ENCODE data around the gene SURF1. TPM values are rescaled to one million over a fixed set of nuclear protein-coding genes. Genes with fewer than 3 reads are reported as not detected.

The SURF1 gene
- total and polyA plus RNA-seq, 12 donors, result 41.7 to 85.4 (median 61.2) TPM

DNA sequence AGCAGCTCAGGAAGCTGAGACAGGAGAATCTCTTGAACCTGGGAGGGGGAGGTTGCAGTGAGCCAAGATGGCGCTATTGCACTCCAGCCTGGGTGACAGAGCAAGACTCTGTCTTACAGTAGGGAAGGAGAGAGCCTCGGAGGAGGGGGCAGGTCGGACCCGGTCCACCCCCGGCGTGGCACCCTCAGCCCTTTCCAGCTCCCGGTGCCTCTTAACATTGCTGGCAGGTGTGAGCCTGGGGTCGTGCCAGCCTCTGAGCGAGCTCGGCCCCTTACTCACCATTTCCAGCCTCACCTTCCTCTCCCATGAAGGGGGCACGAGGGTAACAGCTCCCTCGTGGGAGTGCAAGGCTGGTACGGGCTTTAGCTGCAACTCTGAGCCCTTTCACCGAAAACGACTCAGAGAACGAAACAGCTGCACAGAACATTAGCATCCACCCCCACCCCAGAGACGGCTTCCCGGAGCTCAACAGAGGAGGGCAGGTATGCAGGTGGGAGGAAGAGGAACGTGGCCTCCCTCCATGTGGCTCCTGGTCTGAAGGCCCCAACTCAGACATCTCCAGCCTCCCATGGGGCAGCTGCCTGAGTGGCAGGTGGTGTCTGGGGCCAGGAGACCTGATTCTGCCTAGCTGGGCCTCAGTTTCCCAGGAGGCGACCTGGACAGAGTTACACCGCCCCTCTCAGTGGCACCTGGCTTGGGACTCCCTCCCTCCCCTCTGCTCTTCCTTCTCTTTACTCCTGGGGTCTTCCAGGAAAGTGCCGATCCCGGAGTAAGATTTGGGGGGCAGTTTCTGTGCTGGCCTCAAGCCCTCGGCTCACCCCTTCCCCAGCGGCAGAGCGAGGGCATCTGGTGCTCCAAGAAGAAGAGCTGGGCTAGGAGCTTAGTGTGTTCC lies 52.8 kb downstream of the SURF1 start:
- Histone ChIP-seq H3K27ac (no peak overlapping the region), H3K4me3 (no peak overlapping the region), H3K4me1 (no peaks in the 10 kb centered on the region), H3K36me3 (no peaks in the 10 kb centered on the region), H3K27me3 (peaks cover 0 to 24% (median 8%) of the 10 kb centered on the region in 7 donors), H3K9me3 (no peaks in the 10 kb centered on the region)
- ATAC-seq, result no peak
- DNase-seq, result no peak
- 74 to 76% methylated on average over 26 of the region's 26 CpGs for WGBS, 2 donors
- no peak for TF ChIP-seq CTCF (IDR thresholded peaks at IDR 0.05)
- intact Hi-C loops (cut with DNase I), result no loop called here

Other genes starting within 250 kb of the SURF1 start
- 10 to 100 TPM; 21.4 to 45.1 (median 28.1) TPM for gene RALGDS, start 235.2 kb downstream of the SURF1 start, total RNA-seq
- 10 to 100 TPM; 15.6 to 40.5 TPM for gene RALGDS, start 235.2 kb downstream of the SURF1 start, polyA plus RNA-seq
- 10 to 100 TPM in 3 of 10 donors, 1 to 10 TPM in 7; 2.5 to 14.7 (median 6.2) TPM for gene GBGT1, start 192.6 kb downstream of the SURF1 start, total RNA-seq
- 10 to 100 TPM in 1 of 2 donors, 1 to 10 TPM in 1; 5.5 to 10.5 TPM for gene GBGT1, start 192.6 kb downstream of the SURF1 start, polyA plus RNA-seq
- under 1 TPM in 1 of 10 donors, not detected in 9; 0.75 TPM for gene OBP2B, start 147.2 kb downstream of the SURF1 start, total RNA-seq
- gene OBP2B, start 147.2 kb downstream of the SURF1 start, polyA plus RNA-seq, result not detected
- 1 to 10 TPM in 7 of 10 donors, under 1 TPM in 3; 0.25 to 2.7 (median 1.6) TPM for gene ABO, start 81.3 kb downstream of the SURF1 start, total RNA-seq
- gene ABO, start 81.3 kb downstream of the SURF1 start, polyA plus RNA-seq, result 1 to 10 TPM in 1 of 2 donors, under 1 TPM in 1; 0.55 to 2.9 TPM
- 10 to 100 TPM in 7 of 10 donors, 1 to 10 TPM in 3; 9.1 to 14.2 (median 11.3) TPM for gene SURF6, start 20.3 kb downstream of the SURF1 start, total RNA-seq
- gene SURF6, start 20.3 kb downstream of the SURF1 start, polyA plus RNA-seq, result 10 to 100 TPM; 13.3 to 14.8 TPM
- gene MED22, start 8.4 kb downstream of the SURF1 start, total RNA-seq, result 10 to 100 TPM; 11.9 to 21.1 (median 17.4) TPM
- 10 to 100 TPM; 10.2 to 23.6 TPM for gene MED22, start 8.4 kb downstream of the SURF1 start, polyA plus RNA-seq
- gene RPL7A, start 8.3 kb downstream of the SURF1 start, total RNA-seq, result 1,000 to 10,000 TPM in 3 of 10 donors, 100 to 1,000 TPM in 7; 859 to 1,268 (median 927) TPM
- gene RPL7A, start 8.3 kb downstream of the SURF1 start, polyA plus RNA-seq, result 1,000 to 10,000 TPM in 1 of 2 donors, 100 to 1,000 TPM in 1; 903 to 3,182 TPM
- 10 to 100 TPM in 9 of 10 donors, 1 to 10 TPM in 1; 9.7 to 16.0 (median 14.1) TPM for gene SURF2, start 63 bp upstream of the SURF1 start, total RNA-seq
- gene SURF2, start 63 bp upstream of the SURF1 start, polyA plus RNA-seq, result 10 to 100 TPM; 31.5 to 44.8 TPM
- gene SURF4, start 19.6 kb upstream of the SURF1 start, total RNA-seq, result 100 to 1,000 TPM in 1 of 10 donors, 10 to 100 TPM in 9; 56.1 to 104 (median 64.2) TPM
- 100 to 1,000 TPM in 1 of 2 donors, 10 to 100 TPM in 1; 21.5 to 113 TPM for gene SURF4, start 19.6 kb upstream of the SURF1 start, polyA plus RNA-seq
- 1 to 10 TPM in 3 of 10 donors, under 1 TPM in 5, not detected in 2; 0.20 to 1.7 (median 0.68) TPM for gene STKLD1, start 19.9 kb upstream of the SURF1 start, total RNA-seq
- 1 to 10 TPM in 1 of 2 donors, under 1 TPM in 1; 0.17 to 1.5 TPM for gene STKLD1, start 19.9 kb upstream of the SURF1 start, polyA plus RNA-seq
- gene REXO4, start 61.5 kb upstream of the SURF1 start, total RNA-seq, result 10 to 100 TPM in 8 of 10 donors, 1 to 10 TPM in 2; 9.3 to 20.8 (median 10.9) TPM
- gene REXO4, start 61.5 kb upstream of the SURF1 start, polyA plus RNA-seq, result 10 to 100 TPM; 11.8 to 19.1 TPM
- 1 to 10 TPM; 2.2 to 4.8 (median 3.5) TPM for gene ADAMTS13, start 65.9 kb upstream of the SURF1 start, total RNA-seq
- gene ADAMTS13, start 65.9 kb upstream of the SURF1 start, polyA plus RNA-seq, result 10 to 100 TPM in 1 of 2 donors, 1 to 10 TPM in 1; 1.5 to 17.8 TPM
- 10 to 100 TPM in 9 of 10 donors, 1 to 10 TPM in 1; 8.8 to 12.6 (median 10.8) TPM for gene CACFD1, start 103.5 kb upstream of the SURF1 start, total RNA-seq
- gene CACFD1, start 103.5 kb upstream of the SURF1 start, polyA plus RNA-seq, result 10 to 100 TPM; 10.0 to 17.3 TPM
- gene SLC2A6, start 122.6 kb upstream of the SURF1 start, total RNA-seq, result 1 to 10 TPM; 1.3 to 7.0 (median 2.2) TPM
- gene SLC2A6, start 122.6 kb upstream of the SURF1 start, polyA plus RNA-seq, result 1 to 10 TPM; 4.9 to 5.6 TPM
- not detected for gene MYMK, start 168.5 kb upstream of the SURF1 start, total RNA-seq
- gene MYMK, start 168.5 kb upstream of the SURF1 start, polyA plus RNA-seq, result not detected
- 1 to 10 TPM; 2.0 to 9.1 (median 4.3) TPM for gene ADAMTSL2, start 178.2 kb upstream of the SURF1 start, total RNA-seq
- 1 to 10 TPM; 4.9 to 7.5 TPM for gene ADAMTSL2, start 178.2 kb upstream of the SURF1 start, polyA plus RNA-seq